Ovary (tissue), 9 donors: Measurements from ENCODE around the gene ZNF423. TPM values are rescaled to one million over a fixed set of nuclear protein-coding genes. Genes with fewer than 3 reads are reported as not detected.

ENCODE experiments used
- DNase-seq, 5 donors: peaks; one replicate each; pipeline ENCODE4 v3.0.0-alpha.2; 2019 to 2020
- H3K27ac ChIP-seq, 2 donors: fragments of 200-600 bp; one replicate each; pipeline versions ENCODE4 v1.5.1 to v1.8.0; 2019 to 2022
- H3K27me3 ChIP-seq: fragments of 200-600 bp; one replicate; pipeline ENCODE4 v1.8.0; 2022
- H3K36me3 ChIP-seq: fragments of 200-600 bp; sonication (generic); one replicate; pipeline ENCODE4 v1.5.1; 2019
- H3K4me1 ChIP-seq: one replicate; pipeline ENCODE4 v1.8.1; 2013; ENCODE audit warnings: mild to moderate bottlenecking, moderate library complexity; ENCODE audit not compliant: insufficient read depth
- H3K4me3 ChIP-seq: fragments of 200-600 bp; sonication (generic); one replicate; pipeline ENCODE4 v1.5.1; 2017
- H3K9me3 ChIP-seq, 2 donors: fragments of 200-600 bp in 1 of 2; sonication (generic) in 1 of 2; one replicate each; pipeline versions ENCODE4 v1.5.1 to v1.8.1; 2013 to 2019; ENCODE audit warnings: mild to moderate bottlenecking in 1 of 2, moderate library complexity in 1 of 2
- EP300 ChIP-seq: sonication (generic); formaldehyde crosslinking; IDR thresholded peaks from one replicate; pipeline ENCODE4 v1.6.1; 2017; ENCODE audit warnings: antibody characterized with exemption
- POLR2A ChIP-seq: fragments of 450-650 bp; IDR thresholded peaks from one replicate; pipeline ENCODE4 v1.6.1; 2017; ENCODE audit warnings: antibody characterized with exemption, mild to moderate bottlenecking, moderate library complexity
- WGBS, 3 donors: extraction: QIAGEN DNeasy Blood & Tissue Kit in 1 of 3; methylation state at CpG; one replicate each; pipeline versions ENCODE4 v1.1.5 to v1.1.7; 2013 to 2017; 5-methylcytosine and 5-hydroxymethylcytosine counted together
- intact Hi-C, 4 donors: fragments of 100-400 bp; cut with DNase I; formaldehyde crosslinking; loops; one replicate each; pipeline versions ENCODE4 v1.11.0 to v1.15.1; 2022 to 2023
- polyA plus RNA-seq, 2 donors: library from polyadenylated mRNA; stranded (reverse); fragments of 200-250 nt in 1 of 2; fragments of 350-450 nt in 1 of 2; fragmentation: Illumina TruSeq in 1 of 2; extraction: RNeasy Lipid Tissue Mini Kit (QIAGEN cat#74804) in 1 of 2; gene quantifications; one replicate each; pipeline ENCODE4 v1.2.3, GENCODE V29; 2013 to 2014
- total RNA-seq, 7 donors: library from RNA; depleted of rRNA in 2 of 7; stranded (reverse); fragments of >200 nt in 2 of 7; fragmentation: NEBNext Ultra II Directional in 3 of 7; extraction: Animal tissue kit (Norgen Biotek cat#: 25700) in 3 of 7; gene quantifications; one replicate each; pipeline versions ENCODE4 v1.1.0 to v1.2.4, GENCODE V29; 2016 to 2023
- TF ChIP-seq, protein P1 (sequence below), 3 donors: fragments of 450-650 bp in 2 of 3; fragments of 200-600 bp in 1 of 3; IDR thresholded peaks; one replicate each; pipeline versions ENCODE4 v1.5.1 to v1.8.0; 2016 to 2022; ENCODE audit warnings: antibody characterized with exemption in 3 of 3, mild to moderate bottlenecking in 1 of 3
- donor health status: DM: no; HTN: no; CAD: no; lungs with moderate emphysema.
- donor health status: DM: no; HTN: no; CAD: no.
- donor health status: Bipolar disorder and iron deficiency.
- donor health status: DM: yes; HTN: yes; CAD: no.
- donor health status: DM: no; HTN: no; CAD: no.
- donor health status: DM: yes; HTN: yes; CAD: no.

The ZNF423 gene
- total and polyA plus RNA-seq, 9 donors = 3.3 to 40.3 (median 12.4) TPM

DNA sequence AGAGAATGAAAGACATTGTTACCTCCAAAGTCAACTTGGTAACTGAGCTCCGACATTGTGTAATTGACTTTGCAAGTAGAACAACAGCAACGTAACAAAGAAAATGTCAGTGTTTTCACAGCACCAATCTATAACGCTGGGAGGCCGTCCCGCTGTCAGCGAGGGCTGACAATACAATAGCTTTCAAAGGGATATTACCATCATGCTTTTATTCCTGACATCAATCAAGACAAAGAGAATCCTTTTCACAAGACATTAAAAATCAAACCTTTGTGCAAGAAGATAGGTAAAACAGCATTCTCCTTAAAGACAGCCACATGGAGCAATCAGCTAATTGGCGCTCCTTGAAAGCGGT is 6.2 kb downstream of the ZNF423 start:
- no peaks in the 10 kb centered on the region for H3K36me3 ChIP-seq
- no peak for TF ChIP-seq EP300
- TF ChIP-seq, protein P1, sequence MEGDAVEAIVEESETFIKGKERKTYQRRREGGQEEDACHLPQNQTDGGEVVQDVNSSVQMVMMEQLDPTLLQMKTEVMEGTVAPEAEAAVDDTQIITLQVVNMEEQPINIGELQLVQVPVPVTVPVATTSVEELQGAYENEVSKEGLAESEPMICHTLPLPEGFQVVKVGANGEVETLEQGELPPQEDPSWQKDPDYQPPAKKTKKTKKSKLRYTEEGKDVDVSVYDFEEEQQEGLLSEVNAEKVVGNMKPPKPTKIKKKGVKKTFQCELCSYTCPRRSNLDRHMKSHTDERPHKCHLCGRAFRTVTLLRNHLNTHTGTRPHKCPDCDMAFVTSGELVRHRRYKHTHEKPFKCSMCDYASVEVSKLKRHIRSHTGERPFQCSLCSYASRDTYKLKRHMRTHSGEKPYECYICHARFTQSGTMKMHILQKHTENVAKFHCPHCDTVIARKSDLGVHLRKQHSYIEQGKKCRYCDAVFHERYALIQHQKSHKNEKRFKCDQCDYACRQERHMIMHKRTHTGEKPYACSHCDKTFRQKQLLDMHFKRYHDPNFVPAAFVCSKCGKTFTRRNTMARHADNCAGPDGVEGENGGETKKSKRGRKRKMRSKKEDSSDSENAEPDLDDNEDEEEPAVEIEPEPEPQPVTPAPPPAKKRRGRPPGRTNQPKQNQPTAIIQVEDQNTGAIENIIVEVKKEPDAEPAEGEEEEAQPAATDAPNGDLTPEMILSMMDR (IDR thresholded peaks at IDR 0.05) = no peak
- no peak for TF ChIP-seq POLR2A
- H3K4me1 ChIP-seq = peaks cover 4% of the 10 kb centered on the region
- H3K27me3 ChIP-seq = no peaks in the 10 kb centered on the region
- H3K4me3 ChIP-seq = no peak overlapping the region
- H3K27ac ChIP-seq = no peak overlapping the region
- DNase-seq = no peak
- intact Hi-C loops = loop anchor here in 1 of 4 donors (10.0 kb wide), 1 partner anchor 65 kb away; no protein-coding TSS in a partner anchor
- no peaks in the 10 kb centered on the region for H3K9me3 ChIP-seq
- WGBS, 3 donors = 83 to 93% (median 91%) methylated on average over 8 of the region's 8 CpGs

DNA sequence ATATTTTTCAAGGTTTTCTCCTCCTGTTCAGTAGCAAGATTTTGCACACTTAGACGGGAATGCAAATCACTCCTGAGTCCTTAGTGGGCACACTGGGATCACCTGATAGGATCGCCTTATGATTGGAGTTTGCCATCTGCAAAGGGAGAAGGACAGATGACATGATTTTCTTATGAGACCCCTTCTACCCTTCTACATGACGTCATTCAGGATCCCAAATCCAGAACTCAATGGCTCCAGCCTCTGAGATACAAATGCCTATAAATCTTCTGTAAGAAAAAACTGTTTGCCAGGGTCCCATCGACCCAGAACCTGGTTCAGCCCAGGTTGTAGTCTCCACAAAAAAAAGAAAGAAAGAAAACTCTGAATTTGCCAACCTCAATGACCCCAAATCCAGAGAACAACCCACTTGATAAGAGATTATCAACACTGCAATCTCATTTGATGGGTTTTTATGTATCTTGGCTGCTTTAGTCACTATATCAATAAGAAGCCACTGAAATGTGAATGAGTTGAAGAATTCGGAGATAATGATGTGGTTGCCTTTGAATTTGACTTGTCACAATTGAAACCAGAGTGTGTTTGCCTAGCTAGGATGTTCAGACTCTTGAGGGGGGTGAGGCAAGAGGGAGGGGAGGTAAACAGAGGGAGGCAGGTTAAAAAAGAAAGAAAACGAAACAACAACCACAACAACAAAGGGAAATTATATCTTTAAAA is 6.7 kb downstream of the ZNF423 start:
- no peaks in the 10 kb centered on the region for H3K9me3 ChIP-seq
- intact Hi-C loops = no loop called here
- TF ChIP-seq, protein P1 (IDR thresholded peaks at IDR 0.05) = no peak
- TF ChIP-seq POLR2A (no peak), EP300 (no peak)
- no peaks in the 10 kb centered on the region for H3K36me3 ChIP-seq
- no peak for DNase-seq
- peaks cover 4% of the 10 kb centered on the region for H3K4me1 ChIP-seq
- WGBS, 3 donors = 91 to 92% (median 91%) methylated on average over 6 of the region's 6 CpGs
- H3K27me3 ChIP-seq = no peaks in the 10 kb centered on the region
- no peak overlapping the region for H3K4me3 ChIP-seq
- no peak overlapping the region for H3K27ac ChIP-seq

DNA sequence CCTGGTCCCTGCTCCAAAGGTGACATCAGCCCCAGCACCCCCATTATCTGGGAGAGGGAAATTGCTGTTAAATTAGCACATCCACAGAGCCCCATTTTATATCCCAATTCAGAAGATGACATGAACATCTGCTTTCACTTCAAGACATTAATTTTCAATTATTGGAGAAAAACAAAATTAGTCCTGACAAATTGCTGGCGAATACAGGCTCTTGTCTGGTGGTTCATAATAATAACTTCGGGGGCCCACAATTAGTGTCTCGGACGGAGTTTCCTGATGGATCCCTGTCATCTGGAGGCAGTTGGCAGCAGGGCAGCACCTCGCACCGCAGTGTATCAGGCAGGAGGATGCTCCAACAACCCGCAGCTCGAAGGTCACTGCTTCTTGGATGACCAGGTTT is 7.4 kb downstream of the ZNF423 start:
- Histone ChIP-seq H3K27me3 (no peaks in the 10 kb centered on the region), H3K27ac (no peak overlapping the region), H3K36me3 (no peaks in the 10 kb centered on the region), H3K9me3 (no peaks in the 10 kb centered on the region), H3K4me3 (no peak overlapping the region), H3K4me1 (peaks cover 2% of the 10 kb centered on the region)
- WGBS, 3 donors = 92 to 93% (median 92%) methylated on average over 8 of the region's 8 CpGs
- TF ChIP-seq, protein P1 (IDR thresholded peaks at IDR 0.05) = no peak
- TF ChIP-seq POLR2A (no peak), EP300 (no peak)
- no peak for DNase-seq
- intact Hi-C loops = no loop called here

DNA sequence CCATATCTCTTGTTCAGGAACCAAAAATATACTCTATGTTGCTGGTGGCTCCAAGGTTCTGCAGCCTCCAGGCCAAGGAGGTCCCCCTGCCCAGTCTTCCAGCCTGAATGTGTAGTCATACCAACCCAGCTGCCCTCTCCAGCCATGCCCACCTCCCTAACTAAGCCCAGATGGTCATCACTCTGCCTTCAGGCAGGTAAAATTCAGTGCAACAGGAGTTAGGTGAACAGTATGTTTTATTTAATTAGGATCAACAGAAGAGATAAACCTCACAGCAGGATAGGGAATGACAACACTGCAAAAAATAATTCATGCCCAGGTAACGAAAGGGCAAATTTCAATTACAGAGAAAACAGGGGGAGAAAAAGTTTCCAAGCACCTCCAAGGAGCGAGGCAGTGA is 9.1 kb downstream of the ZNF423 start:
- H3K27me3 ChIP-seq = no peaks in the 10 kb centered on the region
- no peak overlapping the region for H3K4me3 ChIP-seq
- no peak for DNase-seq
- no peak for TF ChIP-seq POLR2A
- TF ChIP-seq, protein P1 (IDR thresholded peaks at IDR 0.05) = no peak
- TF ChIP-seq EP300 = no peak
- H3K27ac ChIP-seq = no peak overlapping the region
- WGBS, 3 donors = 97 to 100% (median 99%) methylated on average over 2 of the region's 2 CpGs
- no peaks in the 10 kb centered on the region for H3K36me3 ChIP-seq
- no peaks in the 10 kb centered on the region for H3K9me3 ChIP-seq
- peaks cover 2% of the 10 kb centered on the region for H3K4me1 ChIP-seq
- intact Hi-C loops = no loop called here
